Neural cell (in vitro differentiated cells): ENCODE data around the gene DNAI4. TPM values are rescaled to one million over a fixed set of nuclear protein-coding genes. Genes with fewer than 3 reads are reported as not detected.
"Not testable (repeated sequence)": the region's sequence is repeated elsewhere in the genome, so short reads cannot be mapped to it uniquely, and the experiment has no call there.

ENCODE experiments used
- H2AFZ ChIP-seq: fragments of 200-600, 300-800 bp; sonication (generic), shearing (Covaris generic); 2 replicates; pipeline ENCODE4 v1.6.0; 2014; ENCODE audit warnings: low read depth, mild to moderate bottlenecking, antibody characterized with exemption, low read length, moderate library complexity
- H3F3A ChIP-seq: fragments of 200-600 bp; shearing (Covaris generic); 2 replicates; pipeline ENCODE4 v1.6.1; 2016; ENCODE audit warnings: mild to moderate bottlenecking, moderate library complexity, mixed read lengths, antibody characterized with exemption, low read length; ENCODE audit not compliant: insufficient read depth, poor library complexity, severe bottlenecking
- H3K27ac ChIP-seq: fragments of 200-600, 300-800 bp; sonication (generic), shearing (Covaris generic); 2 replicates; pipeline ENCODE4 v1.5.1; 2014; ENCODE audit warnings: mild to moderate bottlenecking, low read length, moderate library complexity
- H3K27me3 ChIP-seq: fragments of 300-800, 200-600 bp; sonication (generic), shearing (Covaris generic); 2 replicates; pipeline ENCODE4 v1.6.0; 2014; ENCODE audit warnings: mild to moderate bottlenecking, low read depth, low read length, moderate library complexity; ENCODE audit not compliant: insufficient read depth
- H3K36me3 ChIP-seq: fragments of 300-800, 200-600 bp; sonication (generic), shearing (Covaris generic); 2 replicates; pipeline ENCODE4 v1.5.1; 2014; ENCODE audit warnings: mild to moderate bottlenecking, antibody characterized with exemption, low read length, moderate library complexity; ENCODE audit not compliant: insufficient read depth
- H3K4me2 ChIP-seq: fragments of 300-800, 200-600 bp; sonication (generic), shearing (Covaris generic); 2 replicates; pipeline ENCODE4 v1.6.0; 2014; ENCODE audit warnings: mild to moderate bottlenecking, low read length
- H3K4me3 ChIP-seq: fragments of 300-800, 200-600 bp; sonication (generic), shearing (Covaris generic); 2 replicates; pipeline ENCODE4 v1.5.1; 2014; ENCODE audit warnings: mild to moderate bottlenecking, low read length, moderate library complexity
- H3K79me2 ChIP-seq: fragments of 200-600 bp; shearing (Covaris generic); replicated peaks from 2 replicates; pipeline ENCODE4 v1.6.0; 2014; ENCODE audit warnings: mild to moderate bottlenecking, low read length, moderate library complexity; ENCODE audit not compliant: insufficient read depth
- H3K9ac ChIP-seq: fragments of 300-800, 200-600 bp; sonication (generic), shearing (Covaris generic); 2 replicates; pipeline ENCODE4 v1.6.1; 2016; ENCODE audit warnings: mild to moderate bottlenecking, low read length, mixed read lengths
- H3K9me2 ChIP-seq: fragments of 200-600 bp; shearing (Covaris generic); 2 replicates; pipeline ENCODE4 v1.6.1; 2016; ENCODE audit warnings: mild to moderate bottlenecking, low read length, mixed read lengths; ENCODE audit not compliant: insufficient read depth
- H3K9me3 ChIP-seq: fragments of 200-600, 300-800 bp; sonication (generic), shearing (Covaris generic); 2 replicates; pipeline ENCODE4 v1.6.1; 2016; ENCODE audit warnings: mild to moderate bottlenecking, mixed run types, low read length, moderate library complexity, mixed read lengths
- H4K20me1 ChIP-seq: fragments of 200-600 bp; shearing (Covaris generic); 2 replicates; pipeline ENCODE4 v1.6.1; 2016; ENCODE audit warnings: mild to moderate bottlenecking, mixed run types; ENCODE audit not compliant: insufficient read depth
- CTCF ChIP-seq: fragments of 450-650 bp; IDR thresholded peaks from 2 replicates; pipeline ENCODE4 v1.5.1; 2014; ENCODE audit warnings: antibody characterized with exemption, mild to moderate bottlenecking, moderate library complexity; ENCODE audit not compliant: poor library complexity, severe bottlenecking
- EP300 ChIP-seq: fragments of 450-650 bp; conservative IDR thresholded peaks from 2 replicates; pipeline ENCODE4 v1.6.1; 2014; ENCODE audit warnings: antibody characterized with exemption, mild to moderate bottlenecking, moderate library complexity; ENCODE audit not compliant: poor library complexity, severe bottlenecking
- EZH2 ChIP-seq: fragments of 200-600, 300-800 bp; shearing (Covaris generic), sonication (generic); IDR thresholded peaks from 2 replicates; pipeline ENCODE4 v1.6.1; 2014; ENCODE audit warnings: antibody characterized with exemption, low read length, borderline replicate concordance, mild to moderate bottlenecking; ENCODE audit not compliant: insufficient read depth, poor library complexity, severe bottlenecking
- MXI1 ChIP-seq: fragments of 450-650 bp; conservative IDR thresholded peaks from 2 replicates; pipeline ENCODE4 v1.6.1; 2014; ENCODE audit warnings: antibody characterized with exemption, mild to moderate bottlenecking; ENCODE audit not compliant: poor library complexity, severe bottlenecking
- POLR2AphosphoS5 ChIP-seq: IDR thresholded peaks from 2 replicates; pipeline ENCODE4 v1.6.1; 2012
- RAD21 ChIP-seq: fragments of 450-650 bp; conservative IDR thresholded peaks from 2 replicates; pipeline ENCODE4 v1.6.1; 2014; ENCODE audit warnings: antibody characterized with exemption, mild to moderate bottlenecking, moderate library complexity
- REST ChIP-seq: IDR thresholded peaks from 2 replicates; pipeline ENCODE4 v1.6.1; 2012; ENCODE audit warnings: borderline replicate concordance
- SMC3 ChIP-seq: fragments of 450-650 bp; conservative IDR thresholded peaks from 2 replicates; pipeline ENCODE4 v1.6.1; 2014; ENCODE audit warnings: antibody characterized with exemption, mild to moderate bottlenecking, moderate library complexity; ENCODE audit not compliant: poor library complexity
- TAF1 ChIP-seq: IDR thresholded peaks from 2 replicates; pipeline ENCODE4 v1.6.1; 2012; ENCODE audit warnings: low read depth
- polyA plus RNA-seq: library from polyadenylated mRNA; depleted of rRNA; stranded (reverse); fragments of >200 nt; gene quantifications from 2 replicates; pipeline ENCODE4 v1.2.3, GENCODE V29; 2014

DNAI4 gene
- polyA plus RNA-seq, 1 donor from 2014 or later: 4.5 TPM

GRCh38 chr1:66787641-66788040 lies 137.0 kb downstream of the DNAI4 start:
- H4K20me1 ChIP-seq: no peaks in the 10 kb centered on the region
- H3K4me2 ChIP-seq: no peak overlapping the region
- no peaks in the 10 kb centered on the region for H3K9me2 ChIP-seq
- no peak overlapping the region for H2AFZ ChIP-seq
- H3K27me3 ChIP-seq: no peaks in the 10 kb centered on the region
- H3K36me3 ChIP-seq: no peaks in the 10 kb centered on the region
- no peaks in the 10 kb centered on the region for H3K79me2 ChIP-seq
- H3K9me3 ChIP-seq: no peaks in the 10 kb centered on the region
- H3K27ac ChIP-seq: no peak overlapping the region
- no peak overlapping the region for H3K9ac ChIP-seq
- no peak for TF ChIP-seq REST
- no peak for TF ChIP-seq TAF1
- no peak for TF ChIP-seq EZH2
- no peak for TF ChIP-seq RAD21
- no peak for TF ChIP-seq POLR2AphosphoS5
- TF ChIP-seq SMC3: no peak
- no peak for TF ChIP-seq CTCF
- no peak for TF ChIP-seq MXI1
- TF ChIP-seq EP300: no peak
- no peaks in the 10 kb centered on the region for H3F3A ChIP-seq
- no peak overlapping the region for H3K4me3 ChIP-seq

- H3K9ac ChIP-seq, H3K9me2 ChIP-seq, H3K9me3 ChIP-seq, H2AFZ ChIP-seq, H3K4me2 ChIP-seq, H3F3A ChIP-seq, H3K36me3 ChIP-seq, H4K20me1 ChIP-seq, H3K4me3 ChIP-seq, H3K79me2 ChIP-seq, H3K27ac ChIP-seq, H3K27me3 ChIP-seq: not testable (repeated sequence)
These were observed 138.9 kb downstream of the DNAI4 start for GRCh38 chr1:66785800-66786199.

GRCh38 chr1:66779475-66780078 lies 145.1 kb downstream of the DNAI4 start:
- no peaks in the 10 kb centered on the region for H3K27me3 ChIP-seq
- no peaks in the 10 kb centered on the region for H3K36me3 ChIP-seq
- H2AFZ ChIP-seq: no peak overlapping the region
- no peaks in the 10 kb centered on the region for H3K9me3 ChIP-seq
- H4K20me1 ChIP-seq: no peaks in the 10 kb centered on the region
- no peaks in the 10 kb centered on the region for H3K9me2 ChIP-seq
- TF ChIP-seq REST (no peak), CTCF (no peak), TAF1 (no peak), MXI1 (no peak), RAD21 (no peak), POLR2AphosphoS5 (no peak), EZH2 (no peak), EP300 (no peak), SMC3 (no peak)
- no peak overlapping the region for H3K9ac ChIP-seq
- H3K27ac ChIP-seq: no peak overlapping the region
- H3K4me3 ChIP-seq: no peak overlapping the region
- H3K79me2 ChIP-seq: no peaks in the 10 kb centered on the region
- no peak overlapping the region for H3K4me2 ChIP-seq
- no peaks in the 10 kb centered on the region for H3F3A ChIP-seq
